Subcutaneous abdominal adipose tissue (tissue), 5 donors: Measurements from ENCODE around the gene LAMP2.

Experiments
- H3K27ac ChIP-seq: one replicate; pipeline ENCODE4 v1.7.0; 2013; ENCODE audit warnings: low read depth, mild to moderate bottlenecking, inconsistent platforms, low read length, moderate library complexity
- H3K27me3 ChIP-seq, 5 donors: one replicate each; pipeline ENCODE4 v1.7.0; 2013; ENCODE audit warnings: low read length in 5 of 5, inconsistent platforms in 1 of 5; ENCODE audit not compliant: control insufficient read depth in 5 of 5, insufficient read depth in 4 of 5
- H3K36me3 ChIP-seq, 5 donors: one replicate each; pipeline ENCODE4 v1.7.0; 2013; ENCODE audit warnings: low read length in 5 of 5; ENCODE audit not compliant: control insufficient read depth in 5 of 5, insufficient read depth in 5 of 5
- H3K4me1 ChIP-seq, 5 donors: one replicate each; pipeline ENCODE4 v1.7.0; 2013; ENCODE audit warnings: low read length in 5 of 5, mild to moderate bottlenecking in 3 of 5, moderate library complexity in 1 of 5; ENCODE audit not compliant: control insufficient read depth in 5 of 5, insufficient read depth in 5 of 5
- H3K4me3 ChIP-seq, 5 donors: one replicate each; pipeline ENCODE4 v1.7.0; 2013; ENCODE audit warnings: low read length in 5 of 5, low read depth in 1 of 5
- H3K9ac ChIP-seq, 5 donors: one replicate each; pipeline ENCODE4 v1.7.0; 2013; ENCODE audit warnings: low read length in 5 of 5, mild to moderate bottlenecking in 4 of 5, moderate library complexity in 3 of 5
- H3K9me3 ChIP-seq, 5 donors: one replicate each; pipeline ENCODE4 v1.7.0; 2013; ENCODE audit warnings: low read length in 5 of 5; ENCODE audit not compliant: control insufficient read depth in 5 of 5
- donor health status: healthy.
- donor health status: healthy.
- donor health status: healthy.
- donor health status: healthy.
- donor health status: healthy.

LAMP2 gene

GRCh38 chrX:120378570-120378969 lies 90.5 kb downstream of the LAMP2 start:
- Histone ChIP-seq H3K4me1 (peaks cover 0 to 2% (median 0%) of the 10 kb centered on the region in 5 donors), H3K9ac (no peak overlapping the region), H3K27me3 (peaks cover 0 to 10% (median 0%) of the 10 kb centered on the region in 5 donors), H3K9me3 (no peaks in the 10 kb centered on the region), H3K27ac (no peak overlapping the region), H3K4me3 (no peak overlapping the region), H3K36me3 (no peaks in the 10 kb centered on the region)
